CD8-positive, alpha-beta memory T cell (primary cell): ENCODE data around the gene OLIG3. TPM values are rescaled to one million over a fixed set of nuclear protein-coding genes. Genes with fewer than 3 reads are reported as not detected.

Source experiments
- CTCF ChIA-PET: fragments of 350-600 bp; sonication (Branson Sonifier 250); formaldehyde crosslinking; loops from one replicate; lab custom pipeline; 2021; ENCODE audit warnings: antibody characterized with exemption; lab: Charles Lee
- POLR2A ChIA-PET: fragments of 350-600 bp; sonication (Branson Sonifier 250); formaldehyde crosslinking; loops from one replicate; lab custom pipeline; 2021; ENCODE audit warnings: antibody characterized with exemption; lab: Charles Lee
- DNase-seq, 5 donors: peaks; one replicate each; pipeline versions ENCODE4 v3.0.0 to v3.0.0-alpha.2; 2020 to 2022; ENCODE audit warnings: mixed read lengths in 1 of 5
- H3K27ac ChIP-seq: one replicate; pipeline ENCODE4 v1.7.0; 2013; ENCODE audit warnings: low read depth, mild to moderate bottlenecking, low read length, moderate library complexity
- H3K27me3 ChIP-seq: 2 replicates; pipeline ENCODE4 v1.7.0; 2013; ENCODE audit warnings: low read length, mild to moderate bottlenecking; ENCODE audit not compliant: insufficient read depth, poor library complexity, severe bottlenecking
- H3K36me3 ChIP-seq: 2 replicates; pipeline ENCODE4 v1.7.0; 2013; ENCODE audit warnings: mild to moderate bottlenecking, low read length, moderate library complexity; ENCODE audit not compliant: insufficient read depth
- H3K4me1 ChIP-seq: 2 replicates; pipeline ENCODE4 v1.7.0; 2013; ENCODE audit warnings: mild to moderate bottlenecking, low read length, moderate library complexity; ENCODE audit not compliant: insufficient read depth
- H3K4me3 ChIP-seq: 2 replicates; pipeline ENCODE4 v1.7.0; 2013; ENCODE audit warnings: mild to moderate bottlenecking, low read length
- H3K9me3 ChIP-seq: 2 replicates; pipeline ENCODE4 v1.7.0; 2013; ENCODE audit warnings: mild to moderate bottlenecking, low read length
- H3K27ac Mint-ChIP-seq, 8 donors: one replicate each; pipeline ENCODE4 v1.8.0; 2020 to 2021; ENCODE audit warnings: mixed read lengths in 8 of 8, mild to moderate bottlenecking in 6 of 8, inconsistent platforms in 3 of 8, moderate library complexity in 3 of 8
- H3K27me3 Mint-ChIP-seq, 2 donors: one replicate each; pipeline ENCODE4 v1.8.0; 2020 to 2021; ENCODE audit warnings: mixed read lengths in 2 of 2, mild to moderate bottlenecking in 1 of 2, moderate library complexity in 1 of 2
- H3K36me3 Mint-ChIP-seq, 3 donors: one replicate each; pipeline ENCODE4 v1.8.0; 2020 to 2021; ENCODE audit warnings: mixed read lengths in 3 of 3, inconsistent platforms in 1 of 3, mild to moderate bottlenecking in 1 of 3
- H3K4me1 Mint-ChIP-seq, 3 donors: one replicate each; pipeline ENCODE4 v1.8.0; 2020 to 2021; ENCODE audit warnings: mixed read lengths in 3 of 3, inconsistent platforms in 1 of 3, mild to moderate bottlenecking in 1 of 3
- H3K4me3 Mint-ChIP-seq, 7 donors: one replicate each; pipeline ENCODE4 v1.8.0; 2020 to 2021; ENCODE audit warnings: mixed read lengths in 7 of 7, mild to moderate bottlenecking in 6 of 7, moderate library complexity in 4 of 7, inconsistent platforms in 2 of 7
- H3K9me3 Mint-ChIP-seq, 5 donors: one replicate each; pipeline ENCODE4 v1.8.0; 2020 to 2022; ENCODE audit warnings: mixed read lengths in 5 of 5, mild to moderate bottlenecking in 3 of 5, moderate library complexity in 2 of 5, inconsistent platforms in 1 of 5
- polyA plus RNA-seq: library from polyadenylated mRNA; unstranded; fragments of 300-500 nt; fragmentation: Illumina TruSeq; gene quantifications from one replicate; pipeline ENCODE4 v1.2.3, GENCODE V29; 2021
- total RNA-seq, 2 experiments: library from RNA; stranded (reverse); gene quantifications; one replicate each; pipeline ENCODE4 v1.2.3, GENCODE V29; 2021

OLIG3 gene
- total and polyA plus RNA-seq, 3 experiments from 2014 or later, result 0.26 to 0.40 TPM; not detected in 1

DNA sequence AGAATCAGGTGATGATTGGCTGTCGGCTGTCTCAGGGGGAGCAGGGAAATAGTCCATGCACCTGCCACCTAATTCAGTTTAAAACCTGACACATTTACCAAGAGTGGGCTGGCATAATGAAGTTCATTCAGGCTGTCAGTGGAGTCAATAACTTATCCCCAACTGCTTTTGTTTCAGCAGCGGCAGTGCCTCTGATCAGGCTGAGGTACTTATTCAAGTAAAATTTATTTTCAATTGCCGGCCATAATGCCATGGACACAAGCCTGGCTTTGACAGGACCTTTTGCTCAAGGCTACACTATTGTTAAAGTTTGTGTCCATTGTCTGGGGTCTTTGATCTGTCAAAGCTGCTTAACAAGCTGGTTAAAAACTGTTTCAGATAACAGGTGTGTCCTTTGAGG, 20.6 kb downstream of the OLIG3 start:
- Mint-ChIP-seq H3K27me3 (peaks cover 11 to 62% of the 10 kb centered on the region in 2 donors), H3K27ac (no peak overlapping the region), H3K36me3 (no peaks in the 10 kb centered on the region), H3K4me3 (no peak overlapping the region), H3K4me1 (no peaks in the 10 kb centered on the region), H3K9me3 (no peaks in the 10 kb centered on the region)
- Histone ChIP-seq H3K27me3 (no peaks in the 10 kb centered on the region), H3K4me3 (no peak overlapping the region), H3K27ac (no peak overlapping the region), H3K36me3 (no peaks in the 10 kb centered on the region), H3K9me3 (no peaks in the 10 kb centered on the region), H3K4me1 (no peaks in the 10 kb centered on the region)
- DNase-seq, result no peak
- ChIA-PET CTCF (no interaction called here), POLR2A (no interaction called here)

DNA sequence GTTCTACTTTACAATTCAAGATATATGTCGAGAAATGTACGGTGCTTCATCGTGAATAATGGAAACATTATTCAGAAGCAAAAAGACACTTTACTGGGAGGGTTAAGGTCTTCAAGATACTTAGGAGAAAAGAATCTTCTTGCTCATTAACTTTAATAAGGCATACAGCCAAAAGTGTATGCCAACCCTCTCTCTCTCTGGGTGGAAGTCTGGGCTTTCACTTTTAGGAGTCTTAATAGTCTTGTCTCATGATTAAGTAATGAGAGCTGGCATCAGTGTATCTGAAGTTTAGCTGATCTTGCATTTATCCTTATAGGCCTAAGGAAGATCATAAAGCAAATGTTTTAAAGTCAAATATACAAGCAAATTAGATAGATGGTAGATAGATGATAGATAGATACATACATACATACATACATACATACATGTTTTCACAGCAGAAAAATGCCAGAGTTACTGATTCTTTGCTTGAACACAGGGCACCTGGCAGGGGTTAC, 21.5 kb downstream of the OLIG3 start:
- ChIA-PET CTCF (no interaction called here), POLR2A (no interaction called here)
- Mint-ChIP-seq H3K36me3 (no peaks in the 10 kb centered on the region), H3K9me3 (no peaks in the 10 kb centered on the region), H3K27me3 (peaks cover 11 to 63% of the 10 kb centered on the region in 2 donors), H3K4me3 (no peak overlapping the region), H3K27ac (no peak overlapping the region), H3K4me1 (no peaks in the 10 kb centered on the region)
- no peaks in the 10 kb centered on the region for H3K4me1 ChIP-seq
- H3K9me3 ChIP-seq, result no peaks in the 10 kb centered on the region
- H3K4me3 ChIP-seq, result no peak overlapping the region
- DNase-seq, result no peak
- H3K36me3 ChIP-seq, result no peaks in the 10 kb centered on the region
- H3K27me3 ChIP-seq, result no peaks in the 10 kb centered on the region
- no peak overlapping the region for H3K27ac ChIP-seq

DNA sequence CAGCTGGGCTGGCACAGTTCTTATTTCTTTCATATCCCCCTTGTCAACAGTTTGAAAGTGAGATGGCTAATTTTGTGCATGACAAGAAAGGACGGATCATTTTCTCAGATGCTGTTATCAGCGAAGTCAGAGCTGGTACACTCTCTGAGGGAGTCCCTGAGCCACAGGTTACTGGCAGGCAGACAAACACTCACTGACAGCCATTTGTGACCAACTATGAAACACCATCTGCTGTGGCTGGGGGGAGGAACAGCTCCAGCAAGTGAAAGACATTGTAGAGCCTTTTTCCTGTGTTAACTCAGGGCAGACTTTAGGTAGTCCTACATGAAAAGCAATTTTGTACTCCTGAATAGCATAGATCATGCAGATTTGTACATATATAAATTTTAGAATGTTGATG, 22.2 kb downstream of the OLIG3 start:
- Mint-ChIP-seq H3K27ac (no peak overlapping the region), H3K9me3 (no peaks in the 10 kb centered on the region), H3K36me3 (no peaks in the 10 kb centered on the region), H3K4me1 (no peaks in the 10 kb centered on the region), H3K27me3 (peaks cover 5 to 62% of the 10 kb centered on the region in 2 donors), H3K4me3 (no peak overlapping the region)
- POLR2A ChIA-PET, result no interaction called here
- no peak for DNase-seq
- Histone ChIP-seq H3K4me1 (no peaks in the 10 kb centered on the region), H3K27ac (no peak overlapping the region), H3K4me3 (no peak overlapping the region), H3K27me3 (no peaks in the 10 kb centered on the region), H3K36me3 (no peaks in the 10 kb centered on the region), H3K9me3 (no peaks in the 10 kb centered on the region)
- CTCF ChIA-PET, result interaction anchor here (1.2 to 1.4 kb wide), 2 partner anchors 9 to 15 kb away, joined by 3 read pairs; no protein-coding TSS in a partner anchor

DNA sequence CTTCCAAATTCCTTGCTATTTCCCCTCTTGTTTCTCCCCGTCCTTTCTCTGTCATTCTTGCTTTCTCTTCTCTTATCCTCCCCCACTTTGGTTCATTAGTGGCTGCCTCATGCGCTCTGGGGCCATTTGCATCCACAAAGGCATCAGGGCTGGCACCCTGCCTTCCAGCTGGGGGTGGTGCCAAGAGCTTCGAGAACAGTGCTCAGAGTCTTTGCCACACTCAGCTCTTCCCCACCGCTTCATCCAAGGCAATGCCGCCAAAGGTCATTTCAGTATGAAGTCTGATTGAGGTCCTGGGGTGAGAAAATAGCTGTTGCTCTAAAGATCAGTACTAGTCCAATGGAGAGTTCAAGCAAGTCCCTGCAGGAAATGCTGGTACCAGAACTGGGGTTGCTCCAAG, 22.7 kb downstream of the OLIG3 start:
- H3K27ac Mint-ChIP-seq, result no peak overlapping the region
- Histone ChIP-seq H3K36me3 (no peaks in the 10 kb centered on the region), H3K27me3 (no peaks in the 10 kb centered on the region), H3K4me3 (no peak overlapping the region), H3K4me1 (no peaks in the 10 kb centered on the region), H3K27ac (no peak overlapping the region), H3K9me3 (no peaks in the 10 kb centered on the region)
- POLR2A ChIA-PET, result interaction anchor here (1.0 kb wide), 1 partner anchor 75 kb away, joined by 3 read pairs; no protein-coding TSS in a partner anchor
- H3K9me3 Mint-ChIP-seq, result no peaks in the 10 kb centered on the region
- H3K4me1 Mint-ChIP-seq, result no peaks in the 10 kb centered on the region
- H3K27me3 Mint-ChIP-seq, result peaks cover 5 to 65% of the 10 kb centered on the region in 2 donors
- DNase-seq, result no peak
- no peaks in the 10 kb centered on the region for H3K36me3 Mint-ChIP-seq
- H3K4me3 Mint-ChIP-seq, result no peak overlapping the region
- CTCF ChIA-PET, result interaction anchor here (1.2 to 1.4 kb wide), 2 partner anchors 9 to 15 kb away, joined by 3 read pairs; no protein-coding TSS in a partner anchor

DNA sequence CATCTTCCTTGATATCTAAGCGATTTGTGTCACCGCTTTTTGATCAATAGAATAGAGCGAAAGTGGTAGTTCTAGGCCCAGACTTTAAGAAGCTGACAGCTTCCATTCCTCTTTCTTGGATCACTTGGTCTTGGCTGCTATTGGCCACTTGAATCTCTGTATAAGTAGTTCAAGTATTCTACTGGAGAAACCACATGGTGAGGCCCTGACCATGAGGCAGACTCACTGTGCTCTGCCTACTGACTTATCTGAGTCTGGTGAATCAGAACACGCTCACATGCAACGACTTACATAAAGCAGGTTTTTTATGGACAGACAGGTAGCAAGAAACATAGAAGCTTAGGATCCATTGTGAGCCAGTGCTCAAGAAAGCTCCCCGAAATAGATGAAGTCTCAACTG, 27.0 kb downstream of the OLIG3 start:
- no peaks in the 10 kb centered on the region for H3K4me1 Mint-ChIP-seq
- ChIA-PET CTCF (interaction anchor here (1.0 kb wide), 1 partner anchor 122 kb away, joined by 3 read pairs; no protein-coding TSS in a partner anchor), POLR2A (no interaction called here)

DNA sequence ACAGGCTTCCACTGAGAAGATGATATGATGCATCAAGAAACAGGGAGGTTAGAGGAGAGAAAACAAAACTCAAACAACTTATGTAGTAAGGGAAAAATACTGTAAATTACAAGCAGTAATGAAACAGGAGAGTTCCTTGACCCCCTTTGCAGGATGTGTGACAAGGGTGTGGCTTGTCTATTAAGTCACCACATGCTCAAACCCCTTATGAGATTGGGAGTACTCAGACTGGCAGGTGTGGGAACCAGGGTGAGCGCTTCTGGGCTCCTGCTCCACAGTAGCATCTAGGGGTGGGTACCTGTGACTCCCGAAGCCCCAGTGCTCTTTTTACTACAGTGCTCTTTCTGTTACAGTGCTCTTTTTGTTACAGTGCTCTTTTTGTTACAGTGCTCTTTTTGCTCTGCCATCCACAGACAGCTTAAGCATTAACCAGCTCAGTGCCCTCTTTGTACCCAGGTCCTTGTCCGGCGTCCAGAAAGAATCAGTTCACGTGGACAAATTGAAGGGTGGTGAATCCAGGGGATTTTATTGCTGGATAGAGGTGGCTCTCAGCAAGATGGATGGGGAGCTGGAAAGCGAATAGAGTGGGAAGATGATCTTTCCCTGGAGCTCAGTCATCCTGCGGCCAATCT, 28.7 kb downstream of the OLIG3 start:
- peaks cover 0 to 2% (median 0%) of the 10 kb centered on the region in 3 donors for H3K36me3 Mint-ChIP-seq
- H3K4me3 ChIP-seq, result no peak overlapping the region
- H3K4me1 Mint-ChIP-seq, result peaks cover 0 to 2% (median 0%) of the 10 kb centered on the region in 3 donors
- CTCF ChIA-PET, result no interaction called here
- H3K27ac ChIP-seq, result no peak overlapping the region
- H3K4me1 ChIP-seq, result no peaks in the 10 kb centered on the region
- H3K36me3 ChIP-seq, result no peaks in the 10 kb centered on the region
- H3K9me3 ChIP-seq, result no peaks in the 10 kb centered on the region
- no peak overlapping the region for H3K27ac Mint-ChIP-seq
- H3K4me3 Mint-ChIP-seq, result no peak overlapping the region
- H3K27me3 Mint-ChIP-seq, result peaks cover 4 to 59% of the 10 kb centered on the region in 2 donors
- DNase-seq, result no peak
- POLR2A ChIA-PET, result no interaction called here
- H3K27me3 ChIP-seq, result no peaks in the 10 kb centered on the region
- H3K9me3 Mint-ChIP-seq, result no peaks in the 10 kb centered on the region

More for the DNA sequence above, 27.0 kb downstream of the OLIG3 start:
- H3K27ac ChIP-seq, result no peak overlapping the region
- no peaks in the 10 kb centered on the region for H3K9me3 Mint-ChIP-seq
- no peaks in the 10 kb centered on the region for H3K36me3 Mint-ChIP-seq
- no peak overlapping the region for H3K27ac Mint-ChIP-seq
- no peaks in the 10 kb centered on the region for H3K27me3 ChIP-seq
- H3K4me3 ChIP-seq, result no peak overlapping the region
- no peaks in the 10 kb centered on the region for H3K4me1 ChIP-seq
- no peak for DNase-seq
- no peaks in the 10 kb centered on the region for H3K9me3 ChIP-seq
- H3K4me3 Mint-ChIP-seq, result no peak overlapping the region
- peaks cover 4 to 69% of the 10 kb centered on the region in 2 donors for H3K27me3 Mint-ChIP-seq
- no peaks in the 10 kb centered on the region for H3K36me3 ChIP-seq

DNA sequence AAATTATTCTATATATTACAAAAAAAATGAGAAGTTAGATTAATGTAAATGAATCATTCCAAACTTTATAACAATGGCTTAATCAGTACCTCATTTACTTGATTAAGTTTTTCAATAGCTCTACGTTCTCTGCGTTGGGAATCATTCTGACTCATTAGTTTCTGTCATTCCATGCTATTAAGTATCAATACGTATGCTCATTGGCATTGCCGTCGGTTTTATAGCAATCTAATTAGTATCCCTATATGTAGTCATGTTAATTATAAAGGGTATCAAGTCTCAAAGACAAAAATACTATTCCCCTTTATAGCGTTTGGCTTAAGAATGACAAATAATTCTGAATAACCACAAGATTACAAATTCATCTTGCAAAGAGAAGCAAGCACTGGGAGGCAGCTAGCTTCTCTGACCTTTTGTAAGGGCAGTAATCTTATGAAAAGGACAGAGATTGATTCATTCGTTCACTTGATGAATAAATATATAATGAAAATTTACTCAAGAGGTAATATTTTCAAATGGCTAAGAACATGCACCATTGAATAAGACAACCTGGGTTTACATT, 41.8 kb downstream of the OLIG3 start:
- H3K27ac ChIP-seq, result no peak overlapping the region
- Mint-ChIP-seq H3K4me1 (no peaks in the 10 kb centered on the region), H3K36me3 (peaks cover 0 to 3% (median 0%) of the 10 kb centered on the region in 3 donors), H3K9me3 (peaks cover 0 to 6% (median 0%) of the 10 kb centered on the region in 5 donors), H3K4me3 (no peak overlapping the region), H3K27ac (no peak overlapping the region), H3K27me3 (peaks cover 9 to 41% of the 10 kb centered on the region in 2 donors)
- no peak for DNase-seq
- H3K4me3 ChIP-seq, result no peak overlapping the region
- H3K9me3 ChIP-seq, result no peaks in the 10 kb centered on the region
- no peaks in the 10 kb centered on the region for H3K27me3 ChIP-seq
- ChIA-PET CTCF (no interaction called here), POLR2A (no interaction called here)
- H3K36me3 ChIP-seq, result no peaks in the 10 kb centered on the region
- H3K4me1 ChIP-seq, result no peaks in the 10 kb centered on the region

DNA sequence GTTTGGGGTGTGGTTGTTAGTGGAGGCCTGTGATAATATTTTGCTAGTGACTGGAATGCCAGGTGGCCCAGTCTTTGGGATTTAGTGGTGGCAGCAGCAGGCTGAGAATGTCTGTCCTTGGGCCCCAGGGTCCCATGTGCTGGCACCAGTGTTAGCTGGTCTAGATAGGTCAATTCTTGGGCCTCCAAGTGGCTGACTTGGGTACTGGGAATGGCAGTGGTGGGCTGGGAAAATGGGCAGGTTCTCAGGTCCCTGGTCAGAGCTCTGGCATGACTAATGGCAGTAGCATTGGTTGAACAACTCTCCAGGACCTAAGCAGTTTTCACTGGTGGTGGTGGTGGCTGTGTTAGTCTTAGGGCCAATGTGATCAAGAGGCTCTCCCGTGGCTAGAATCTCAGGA, 50.3 kb downstream of the OLIG3 start:
- ChIA-PET CTCF (no interaction called here), POLR2A (no interaction called here)
- peaks cover 6 to 21% (median 16%) of the 10 kb centered on the region in 5 donors for H3K9me3 Mint-ChIP-seq
- peaks cover 0 to 30% (median 2%) of the 10 kb centered on the region in 3 donors for H3K36me3 Mint-ChIP-seq
- H3K36me3 ChIP-seq, result no peaks in the 10 kb centered on the region
- no peak for DNase-seq
- no peaks in the 10 kb centered on the region for H3K4me1 ChIP-seq
- peaks cover 15 to 16% of the 10 kb centered on the region in 2 donors for H3K27me3 Mint-ChIP-seq
- no peak overlapping the region for H3K27ac ChIP-seq
- no peak overlapping the region for H3K27ac Mint-ChIP-seq
- H3K27me3 ChIP-seq, result no peaks in the 10 kb centered on the region
- peaks cover 0 to 11% (median 5%) of the 10 kb centered on the region in 3 donors for H3K4me1 Mint-ChIP-seq
- H3K4me3 ChIP-seq, result no peak overlapping the region
- H3K9me3 ChIP-seq, result no peaks in the 10 kb centered on the region
- no peak overlapping the region for H3K4me3 Mint-ChIP-seq
